OCI-LY7 (cell line): ENCODE measurements around the gene F2RL2. TPM values are rescaled to one million over a fixed set of nuclear protein-coding genes. Genes with fewer than 3 reads are reported as not detected.

Experiments used
- BruUV-seq: library from RNA; stranded (reverse); fragments of 400-500 nt; replicated peaks from 2 replicates; lab custom pipeline; 2021; lab: Mats Ljungman, UMichigan
- CTCF ChIA-PET: fragments of 300-600 bp; sonication (Branson Sonifier 250); formaldehyde crosslinking; loops from one replicate; lab custom pipeline; 2022; ENCODE audit warnings: antibody characterized with exemption; ENCODE audit not compliant: unreplicated experiment; lab: Charles Lee
- POLR2A ChIA-PET: fragments of 300-600 bp; sonication (Branson Sonifier 250); formaldehyde crosslinking; loops from one replicate; lab custom pipeline; 2022; ENCODE audit warnings: antibody characterized with exemption; lab: Charles Lee
- DNase-seq: peaks from one replicate; pipeline ENCODE4 v3.0.0-alpha.2; 2015; ENCODE audit warnings: low spot score
- H2AFZ ChIP-seq: fragments of 200-600 bp; sonication (generic), shearing (Covaris generic); 2 replicates; pipeline ENCODE4 v1.6.1; 2014; ENCODE audit warnings: mild to moderate bottlenecking, antibody characterized with exemption, low read length, moderate library complexity
- H3K27ac ChIP-seq: fragments of 200-600 bp; sonication (generic); 2 replicates; pipeline ENCODE4 v1.5.1; 2014; ENCODE audit warnings: mixed run types, low read depth, mild to moderate bottlenecking, moderate library complexity, low read length, inconsistent platforms; ENCODE audit not compliant: poor library complexity, severe bottlenecking
- H3K36me3 ChIP-seq: fragments of 200-600 bp; sonication (generic); 2 replicates; pipeline ENCODE4 v1.6.1; 2014; ENCODE audit warnings: mild to moderate bottlenecking, antibody characterized with exemption, low read length, moderate library complexity, mixed read lengths; ENCODE audit not compliant: insufficient read depth
- H3K4me1 ChIP-seq: fragments of 200-600 bp; sonication (generic); 2 replicates; pipeline ENCODE4 v1.5.1; 2014; ENCODE audit warnings: mild to moderate bottlenecking, low read length; ENCODE audit not compliant: insufficient read depth, poor library complexity, severe bottlenecking
- H3K4me2 ChIP-seq: fragments of 200-600 bp; sonication (generic); 2 replicates; pipeline ENCODE4 v1.6.1; 2014; ENCODE audit warnings: mild to moderate bottlenecking, low read length
- H3K4me3 ChIP-seq: fragments of 200-600 bp; sonication (generic); 2 replicates; pipeline ENCODE4 v1.5.1; 2014; ENCODE audit warnings: mild to moderate bottlenecking, low read depth, low read length; ENCODE audit not compliant: poor library complexity, severe bottlenecking
- H3K79me2 ChIP-seq: fragments of 200-600 bp; sonication (generic); 2 replicates; pipeline ENCODE4 v1.6.1; 2016; ENCODE audit warnings: low read depth, mild to moderate bottlenecking, low read length, moderate library complexity, mixed read lengths; ENCODE audit not compliant: insufficient read depth
- H3K9me2 ChIP-seq: fragments of 200-600 bp; sonication (generic); 2 replicates; pipeline ENCODE4 v1.6.1; 2016; ENCODE audit warnings: mild to moderate bottlenecking, low read length, mixed read lengths; ENCODE audit not compliant: insufficient read depth
- H3K9me3 ChIP-seq: fragments of 200-600 bp; sonication (generic); 2 replicates; pipeline ENCODE4 v1.6.1; 2014; ENCODE audit warnings: mild to moderate bottlenecking, mixed run types, low read length, mixed read lengths
- H4K20me1 ChIP-seq: fragments of 200-600 bp; sonication (generic); 2 replicates; pipeline ENCODE4 v1.6.1; 2014; ENCODE audit warnings: mild to moderate bottlenecking, antibody characterized with exemption, low read length, moderate library complexity, mixed read lengths; ENCODE audit not compliant: insufficient read depth
- EZH2phosphoT487 ChIP-seq: fragments of 200-600 bp; sonication (generic); IDR thresholded peaks from 2 replicates; pipeline ENCODE4 v1.6.1; 2018; ENCODE audit warnings: low read depth, borderline replicate concordance, mild to moderate bottlenecking, mixed run types, antibody characterized with exemption, low read length, moderate library complexity, mixed read lengths
- intact Hi-C: fragments of 100-400 bp; cut with micrococcal nuclease; formaldehyde crosslinking; loops from one replicate; pipeline ENCODE4 v1.10.0; 2022; ENCODE audit not compliant: unreplicated experiment
- total RNA-seq, 2 experiments: library from RNA; depleted of rRNA in 1 of 2; stranded (reverse); fragments of >200 nt in 1 of 2; shearing (Covaris generic) in 1 of 2; gene quantifications; 2 replicates each; pipeline ENCODE4 v1.2.3, GENCODE V29; 2014 to 2022
- TF ChIP-seq, protein P1 (sequence below): fragments of 200-600 bp; sonication (generic); conservative IDR thresholded peaks from 2 replicates; pipeline ENCODE4 v1.5.1; 2014; ENCODE audit warnings: mild to moderate bottlenecking, antibody characterized with exemption, low read length, moderate library complexity, mixed read lengths

Gene F2RL2
- total RNA-seq, 2 experiments from 2014 or later, result not detected

DNA sequence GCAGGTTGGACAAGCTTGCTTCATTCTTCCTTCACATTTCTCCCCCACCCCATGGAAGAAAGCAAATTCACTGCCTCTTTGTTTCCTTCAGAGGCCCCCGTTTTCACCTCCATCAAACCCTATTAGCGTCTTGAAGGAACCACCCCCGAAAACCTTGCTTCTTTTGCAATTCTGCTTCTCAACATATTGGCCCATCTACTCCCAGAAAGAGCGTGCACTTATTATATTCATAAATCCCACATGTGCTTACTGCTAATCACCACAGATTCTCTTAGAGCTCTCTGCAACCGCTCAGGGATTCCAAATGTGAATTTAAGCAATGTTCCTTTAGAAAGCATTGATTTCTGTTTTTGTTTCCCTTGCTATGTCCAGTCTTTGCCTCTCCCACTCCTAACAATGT, 1.1 kb downstream of the F2RL2 start:
- no peak for DNase-seq
- Histone ChIP-seq H3K4me3 (no peak overlapping the region), H3K36me3 (peaks cover 8% of the 10 kb centered on the region; the same call in 1 of the 2 replicates), H3K4me2 (no peak overlapping the region), H3K9me3 (no peaks in the 10 kb centered on the region), H3K9me2 (no peaks in the 10 kb centered on the region), H3K79me2 (no peaks in the 10 kb centered on the region), H3K27ac (no peak overlapping the region), H4K20me1 (no peaks in the 10 kb centered on the region), H2AFZ (no peak overlapping the region), H3K4me1 (no peaks in the 10 kb centered on the region)
- TF ChIP-seq, protein P1, sequence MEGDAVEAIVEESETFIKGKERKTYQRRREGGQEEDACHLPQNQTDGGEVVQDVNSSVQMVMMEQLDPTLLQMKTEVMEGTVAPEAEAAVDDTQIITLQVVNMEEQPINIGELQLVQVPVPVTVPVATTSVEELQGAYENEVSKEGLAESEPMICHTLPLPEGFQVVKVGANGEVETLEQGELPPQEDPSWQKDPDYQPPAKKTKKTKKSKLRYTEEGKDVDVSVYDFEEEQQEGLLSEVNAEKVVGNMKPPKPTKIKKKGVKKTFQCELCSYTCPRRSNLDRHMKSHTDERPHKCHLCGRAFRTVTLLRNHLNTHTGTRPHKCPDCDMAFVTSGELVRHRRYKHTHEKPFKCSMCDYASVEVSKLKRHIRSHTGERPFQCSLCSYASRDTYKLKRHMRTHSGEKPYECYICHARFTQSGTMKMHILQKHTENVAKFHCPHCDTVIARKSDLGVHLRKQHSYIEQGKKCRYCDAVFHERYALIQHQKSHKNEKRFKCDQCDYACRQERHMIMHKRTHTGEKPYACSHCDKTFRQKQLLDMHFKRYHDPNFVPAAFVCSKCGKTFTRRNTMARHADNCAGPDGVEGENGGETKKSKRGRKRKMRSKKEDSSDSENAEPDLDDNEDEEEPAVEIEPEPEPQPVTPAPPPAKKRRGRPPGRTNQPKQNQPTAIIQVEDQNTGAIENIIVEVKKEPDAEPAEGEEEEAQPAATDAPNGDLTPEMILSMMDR, result no peak
- TF ChIP-seq EZH2phosphoT487, result no peak
- CTCF ChIA-PET, result no interaction called here
- intact Hi-C loops, result no loop called here
- BruUV-seq, result no TSS peak
- POLR2A ChIA-PET, result no interaction called here

DNA sequence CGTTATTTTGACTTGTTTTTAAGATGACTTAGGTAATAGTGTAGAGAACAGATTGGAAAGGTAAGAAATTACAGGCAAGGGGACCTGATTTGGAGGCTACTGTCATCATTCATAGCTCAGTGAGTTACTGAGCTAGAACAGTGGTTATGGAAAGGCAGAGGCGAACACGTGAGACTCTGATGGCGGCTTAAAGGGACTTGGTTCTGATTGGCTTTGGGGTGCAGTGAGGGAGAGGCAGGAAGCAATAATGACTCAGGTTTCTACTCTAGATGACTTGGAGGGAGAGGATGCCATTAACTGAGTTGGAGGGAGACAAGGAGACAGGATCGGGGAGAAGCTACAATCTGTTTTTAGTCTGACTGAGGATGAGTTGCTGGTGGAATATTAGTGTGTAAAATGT, 3.0 kb downstream of the F2RL2 start:
- intact Hi-C loops, result no loop called here
- no peak for DNase-seq
- H3K79me2 ChIP-seq, result no peaks in the 10 kb centered on the region
- no peak overlapping the region for H3K4me2 ChIP-seq
- ChIA-PET CTCF (no interaction called here), POLR2A (interaction anchor here (1.8 kb wide), 1 partner anchor 9 kb away, joined by 4 read pairs; no protein-coding TSS in a partner anchor)
- H3K9me3 ChIP-seq, result no peaks in the 10 kb centered on the region
- no peak overlapping the region for H3K27ac ChIP-seq
- no TSS peak for BruUV-seq
- H4K20me1 ChIP-seq, result no peaks in the 10 kb centered on the region
- no peak for TF ChIP-seq EZH2phosphoT487
- TF ChIP-seq, protein P1, result no peak
- H3K4me3 ChIP-seq, result no peak overlapping the region
- H2AFZ ChIP-seq, result no peak overlapping the region
- peaks cover 8% of the 10 kb centered on the region; the same call in 1 of the 2 replicates for H3K36me3 ChIP-seq
- H3K4me1 ChIP-seq, result no peaks in the 10 kb centered on the region
- H3K9me2 ChIP-seq, result no peaks in the 10 kb centered on the region

DNA sequence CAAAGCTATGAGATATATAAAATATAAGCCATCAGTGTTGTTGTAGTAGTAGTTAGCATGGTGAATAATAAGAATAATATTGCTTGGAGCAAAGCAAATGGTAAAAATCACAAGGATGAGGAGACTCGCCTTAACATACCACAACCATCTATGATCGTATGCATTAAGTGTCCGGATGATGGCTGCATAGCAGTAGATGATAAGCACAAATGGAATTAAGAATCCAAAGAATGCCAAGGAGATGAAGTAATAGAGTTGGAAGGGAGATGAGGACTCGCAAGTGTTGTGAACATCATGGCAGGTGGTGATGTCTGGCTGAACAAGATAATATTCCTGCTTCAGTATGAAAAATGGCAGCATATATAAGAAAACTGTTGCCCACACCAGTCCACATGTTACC, 5.5 kb downstream of the F2RL2 start:
- Histone ChIP-seq H2AFZ (no peak overlapping the region), H3K27ac (no peak overlapping the region), H3K9me2 (no peaks in the 10 kb centered on the region), H3K4me3 (no peak overlapping the region), H3K79me2 (no peaks in the 10 kb centered on the region), H3K36me3 (peaks cover 16% of the 10 kb centered on the region; the same call in 1 of the 2 replicates), H3K4me1 (no peaks in the 10 kb centered on the region), H3K4me2 (no peak overlapping the region), H4K20me1 (no peaks in the 10 kb centered on the region), H3K9me3 (no peaks in the 10 kb centered on the region)
- intact Hi-C loops, result no loop called here
- ChIA-PET CTCF (no interaction called here), POLR2A (interaction anchor here (1.8 to 3.4 kb wide), 2 partner anchors 10 to 11 kb away, joined by 5 to 20 read pairs; no protein-coding TSS in a partner anchor)
- TF ChIP-seq, protein P1, result no peak
- TF ChIP-seq EZH2phosphoT487, result no peak
- no peak for DNase-seq
- BruUV-seq, result no TSS peak
